A673 (cell line): Measurements from ENCODE around the gene NCOA7. TPM values are rescaled to one million over a fixed set of nuclear protein-coding genes. Genes with fewer than 3 reads are reported as not detected.

ENCODE experiments used
- BruUV-seq: library from RNA; stranded (reverse); fragments of 400-500 nt; replicated peaks from 2 replicates; lab custom pipeline; 2021; lab: Mats Ljungman, UMichigan
- CTCF ChIA-PET: fragments of 300-600 bp; sonication (Branson Sonifier 250); formaldehyde crosslinking; loops from one replicate; lab custom pipeline; 2022; ENCODE audit warnings: antibody characterized with exemption; lab: Charles Lee
- POLR2A ChIA-PET: fragments of 300-600 bp; sonication (Branson Sonifier 250); formaldehyde crosslinking; loops from one replicate; lab custom pipeline; 2022; ENCODE audit warnings: antibody characterized with exemption; ENCODE audit not compliant: low non-redundant PET; lab: Charles Lee
- DNase-seq: peaks from one replicate; pipeline ENCODE4 v3.0.0-alpha.2; 2015; ENCODE audit warnings: low spot score
- H3K27ac ChIP-seq: fragments of 200-600 bp; sonication (generic); 2 replicates; pipeline ENCODE4 v1.5.1; 2016; ENCODE audit warnings: mixed run types, low read depth, mild to moderate bottlenecking, mixed read lengths, antibody characterized with exemption, low read length; ENCODE audit not compliant: poor library complexity, severe bottlenecking
- H3K27me3 ChIP-seq: fragments of 200-600 bp; sonication (generic); replicated peaks from 2 replicates; pipeline ENCODE4 v1.6.1; 2017; ENCODE audit warnings: mixed run types, low read depth, mild to moderate bottlenecking, mixed read lengths, antibody characterized with exemption, low read length; ENCODE audit not compliant: insufficient read depth, poor library complexity
- H3K36me3 ChIP-seq: fragments of 200-600 bp; sonication (generic); 2 replicates; pipeline ENCODE4 v1.6.1; 2016; ENCODE audit warnings: mixed run types, mild to moderate bottlenecking, mixed read lengths, antibody characterized with exemption, low read length; ENCODE audit not compliant: insufficient read depth, poor library complexity, severe bottlenecking
- H3K4me1 ChIP-seq: fragments of 200-600 bp; sonication (generic); 2 replicates; pipeline ENCODE4 v1.6.1; 2017; ENCODE audit warnings: mixed run types, mild to moderate bottlenecking, mixed read lengths, antibody characterized with exemption, low read length; ENCODE audit not compliant: insufficient read depth, poor library complexity, severe bottlenecking
- H3K4me3 ChIP-seq: fragments of 200-600 bp; sonication (generic); 2 replicates; pipeline ENCODE4 v1.5.1; 2016; ENCODE audit warnings: low read depth, mixed run types, mild to moderate bottlenecking, mixed read lengths, low read length; ENCODE audit not compliant: poor library complexity, severe bottlenecking
- H3K9me3 ChIP-seq: fragments of 200-600 bp; sonication (generic); 2 replicates; pipeline ENCODE4 v1.6.1; 2016; ENCODE audit warnings: mixed run types, low read depth, mild to moderate bottlenecking, mixed read lengths, antibody characterized with exemption, low read length; ENCODE audit not compliant: poor library complexity, severe bottlenecking
- EZH2 ChIP-seq: fragments of 200-600 bp; sonication (generic); IDR thresholded peaks from 2 replicates; pipeline ENCODE4 v1.6.1; 2017; ENCODE audit warnings: borderline replicate concordance, low read depth, mild to moderate bottlenecking, mixed read lengths, antibody characterized with exemption, low read length; ENCODE audit not compliant: poor library complexity, severe bottlenecking
- intact Hi-C: fragments of 100-400 bp; cut with micrococcal nuclease; formaldehyde crosslinking; loops from one replicate; pipeline ENCODE4 v1.10.0; 2022; ENCODE audit not compliant: unreplicated experiment
- total RNA-seq: library from RNA; stranded (reverse); gene quantifications from 2 replicates; pipeline ENCODE4 v1.2.3, GENCODE V29; 2021
- TF ChIP-seq, protein P1 (sequence below): fragments of 300-800, 200-600 bp; sonication (generic); conservative IDR thresholded peaks from 2 replicates; pipeline ENCODE4 v1.5.1; 2017; ENCODE audit warnings: low read depth, mild to moderate bottlenecking, antibody characterized with exemption, low read length, moderate library complexity, mixed read lengths

Gene NCOA7
- total RNA-seq, 1 experiment from 2014 or later: 33.5 TPM

DNA sequence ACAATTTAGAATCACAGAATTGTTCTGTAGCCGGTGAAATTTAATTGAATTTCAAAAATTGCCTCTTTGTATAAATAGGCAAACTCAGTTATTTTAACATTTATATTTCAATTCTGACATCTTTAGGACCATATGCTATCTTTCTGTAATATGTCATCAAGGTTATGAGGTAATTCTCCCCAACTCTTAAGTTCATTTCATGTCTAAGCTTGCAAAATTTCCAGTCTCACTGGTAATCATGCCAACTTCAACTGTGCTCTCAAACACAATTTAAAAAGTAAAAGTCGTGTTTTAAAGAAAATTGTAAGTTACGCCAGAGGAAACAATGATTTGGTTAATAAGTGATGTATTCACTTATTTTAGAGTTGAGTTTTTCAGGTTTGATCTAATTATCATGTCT, 1.4 kb downstream of the NCOA7 start:
- Histone ChIP-seq H3K27ac (no peak overlapping the region), H3K4me1 (peaks cover 60% of the 10 kb centered on the region), H3K9me3 (no peaks in the 10 kb centered on the region), H3K4me3 (peak overlapping the region; percentile 95), H3K36me3 (no peaks in the 10 kb centered on the region), H3K27me3 (no peaks in the 10 kb centered on the region)
- no TSS peak for BruUV-seq
- intact Hi-C loops: no loop called here
- DNase-seq: no peak
- POLR2A ChIA-PET: no interaction called here
- TF ChIP-seq EZH2: no peak
- TF ChIP-seq, protein P1, sequence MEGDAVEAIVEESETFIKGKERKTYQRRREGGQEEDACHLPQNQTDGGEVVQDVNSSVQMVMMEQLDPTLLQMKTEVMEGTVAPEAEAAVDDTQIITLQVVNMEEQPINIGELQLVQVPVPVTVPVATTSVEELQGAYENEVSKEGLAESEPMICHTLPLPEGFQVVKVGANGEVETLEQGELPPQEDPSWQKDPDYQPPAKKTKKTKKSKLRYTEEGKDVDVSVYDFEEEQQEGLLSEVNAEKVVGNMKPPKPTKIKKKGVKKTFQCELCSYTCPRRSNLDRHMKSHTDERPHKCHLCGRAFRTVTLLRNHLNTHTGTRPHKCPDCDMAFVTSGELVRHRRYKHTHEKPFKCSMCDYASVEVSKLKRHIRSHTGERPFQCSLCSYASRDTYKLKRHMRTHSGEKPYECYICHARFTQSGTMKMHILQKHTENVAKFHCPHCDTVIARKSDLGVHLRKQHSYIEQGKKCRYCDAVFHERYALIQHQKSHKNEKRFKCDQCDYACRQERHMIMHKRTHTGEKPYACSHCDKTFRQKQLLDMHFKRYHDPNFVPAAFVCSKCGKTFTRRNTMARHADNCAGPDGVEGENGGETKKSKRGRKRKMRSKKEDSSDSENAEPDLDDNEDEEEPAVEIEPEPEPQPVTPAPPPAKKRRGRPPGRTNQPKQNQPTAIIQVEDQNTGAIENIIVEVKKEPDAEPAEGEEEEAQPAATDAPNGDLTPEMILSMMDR: no peak
- CTCF ChIA-PET: interaction anchor here (0.8 to 3.6 kb wide), 4 partner anchors 66 to 182 kb away, joined by 3 to 16 read pairs (median 4); partner anchors contain the start of gene HINT3

- no TSS peak for BruUV-seq
- ChIA-PET CTCF (no interaction called here), POLR2A (no interaction called here)
- H3K36me3 ChIP-seq: no peaks in the 10 kb centered on the region
- no peaks in the 10 kb centered on the region for H3K9me3 ChIP-seq
- intact Hi-C loops: no loop called here
- H3K4me3 ChIP-seq: no peak overlapping the region
- H3K27me3 ChIP-seq: no peaks in the 10 kb centered on the region
- TF ChIP-seq, protein P1: no peak
- no peak for TF ChIP-seq EZH2
- no peak overlapping the region for H3K27ac ChIP-seq
- H3K4me1 ChIP-seq: peaks cover 59% of the 10 kb centered on the region
- no peak for DNase-seq
Observed at GRCh38 chr6:125792680-125793079, 1.9 kb downstream of the NCOA7 start.

- peak; percentile 49 for DNase-seq
- no peaks in the 10 kb centered on the region for H3K36me3 ChIP-seq
- ChIA-PET POLR2A (no interaction called here), CTCF (interaction anchor here (1.0 kb wide), 1 partner anchor 163 kb away, joined by 3 read pairs; no protein-coding TSS in a partner anchor)
- H3K4me1 ChIP-seq: peaks cover 59% of the 10 kb centered on the region
- no peaks in the 10 kb centered on the region for H3K9me3 ChIP-seq
- H3K27ac ChIP-seq: no peak overlapping the region
- TF ChIP-seq, protein P1: no peak
- TF ChIP-seq EZH2: no peak
- H3K4me3 ChIP-seq: no peak overlapping the region
- intact Hi-C loops: no loop called here
- no TSS peak for BruUV-seq
- H3K27me3 ChIP-seq: no peaks in the 10 kb centered on the region
Observed at GRCh38 chr6:125793280-125793679, 2.5 kb downstream of the NCOA7 start.
